ENCODE data around the gene CDK11B. TPM values are rescaled to one million over a fixed set of nuclear protein-coding genes. Genes with fewer than 3 reads are reported as not detected.

The CDK11B gene
- total and polyA plus RNA-seq, 2 experiments from 2014 or later, result 22.4 to 76.7 TPM

GRCh38 chr1:1666526-1666925 is 7.7 kb upstream of the CDK11B start (continued):
- TF ChIP-seq, protein P1, sequence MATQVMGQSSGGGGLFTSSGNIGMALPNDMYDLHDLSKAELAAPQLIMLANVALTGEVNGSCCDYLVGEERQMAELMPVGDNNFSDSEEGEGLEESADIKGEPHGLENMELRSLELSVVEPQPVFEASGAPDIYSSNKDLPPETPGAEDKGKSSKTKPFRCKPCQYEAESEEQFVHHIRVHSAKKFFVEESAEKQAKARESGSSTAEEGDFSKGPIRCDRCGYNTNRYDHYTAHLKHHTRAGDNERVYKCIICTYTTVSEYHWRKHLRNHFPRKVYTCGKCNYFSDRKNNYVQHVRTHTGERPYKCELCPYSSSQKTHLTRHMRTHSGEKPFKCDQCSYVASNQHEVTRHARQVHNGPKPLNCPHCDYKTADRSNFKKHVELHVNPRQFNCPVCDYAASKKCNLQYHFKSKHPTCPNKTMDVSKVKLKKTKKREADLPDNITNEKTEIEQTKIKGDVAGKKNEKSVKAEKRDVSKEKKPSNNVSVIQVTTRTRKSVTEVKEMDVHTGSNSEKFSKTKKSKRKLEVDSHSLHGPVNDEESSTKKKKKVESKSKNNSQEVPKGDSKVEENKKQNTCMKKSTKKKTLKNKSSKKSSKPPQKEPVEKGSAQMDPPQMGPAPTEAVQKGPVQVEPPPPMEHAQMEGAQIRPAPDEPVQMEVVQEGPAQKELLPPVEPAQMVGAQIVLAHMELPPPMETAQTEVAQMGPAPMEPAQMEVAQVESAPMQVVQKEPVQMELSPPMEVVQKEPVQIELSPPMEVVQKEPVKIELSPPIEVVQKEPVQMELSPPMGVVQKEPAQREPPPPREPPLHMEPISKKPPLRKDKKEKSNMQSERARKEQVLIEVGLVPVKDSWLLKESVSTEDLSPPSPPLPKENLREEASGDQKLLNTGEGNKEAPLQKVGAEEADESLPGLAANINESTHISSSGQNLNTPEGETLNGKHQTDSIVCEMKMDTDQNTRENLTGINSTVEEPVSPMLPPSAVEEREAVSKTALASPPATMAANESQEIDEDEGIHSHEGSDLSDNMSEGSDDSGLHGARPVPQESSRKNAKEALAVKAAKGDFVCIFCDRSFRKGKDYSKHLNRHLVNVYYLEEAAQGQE (IDR thresholded peaks at IDR 0.05; ENCODE audit: unreplicated experiment), result no peak
- TF ChIP-seq ETS1 (IDR thresholded peaks at IDR 0.05), result no peak
- TF ChIP-seq NANOG (IDR thresholded peaks at IDR 0.05; ENCODE audit: borderline replicate concordance), result no peak
- TF ChIP-seq POLR2AphosphoS5 (IDR thresholded peaks at IDR 0.05; ENCODE audit: low read depth), result no peak
- no peak for TF ChIP-seq EZH2phosphoT487 (IDR thresholded peaks at IDR 0.05; ENCODE audit: unreplicated experiment)

- H3K27me3 ChIP-seq (ENCODE audit: insufficient read depth), result no peaks in the 10 kb centered on the region
- Mint-ChIP-seq H3K27ac (no peak overlapping the region), H3K4me3 (no peak overlapping the region), H3K27me3 (ENCODE audit: insufficient read depth, low read depth, poor library complexity) (peaks cover 5% of the 10 kb centered on the region), H3K4me1 (no peaks in the 10 kb centered on the region), H3K9me3 (no peaks in the 10 kb centered on the region), H3K36me3 (ENCODE audit: low read depth) (peaks cover 29% of the 10 kb centered on the region)
- no peaks in the 10 kb centered on the region for H3K9me2 ChIP-seq (ENCODE audit: insufficient read depth)
- no peak overlapping the region for H3K4me3 ChIP-seq
- TF ChIP-seq POLR2AphosphoS5 (IDR thresholded peaks at IDR 0.05; ENCODE audit: low read depth) (no peak), CTCF (conservative IDR thresholded peaks at IDR 0.05; ENCODE audit: low read depth in 2 of 2) (peak; percentile 65 to 76)
- H3K36me3 ChIP-seq (ENCODE audit: insufficient read depth), result no peaks in the 10 kb centered on the region; the same call in 1 of the 2 replicates
- no peak overlapping the region for H3K27ac ChIP-seq (ENCODE audit: low read depth)
- no peaks in the 10 kb centered on the region for H3K4me1 ChIP-seq (ENCODE audit: insufficient read depth)
- no peaks in the 10 kb centered on the region for H3K79me2 ChIP-seq (replicated peaks; ENCODE audit: insufficient read depth)
- no peaks in the 10 kb centered on the region; the same call in 1 of the 2 replicates for H4K20me1 ChIP-seq (replicated peaks; ENCODE audit: insufficient read depth)
- no peaks in the 10 kb centered on the region for H3F3A ChIP-seq (replicated peaks; ENCODE audit: low read depth)
- no peak overlapping the region for H2AFZ ChIP-seq
- ATAC-seq (peak; percentile 92), DNase-seq (ENCODE audit: low spot score) (peak; percentile 47)
- no peak overlapping the region for H3K4me2 ChIP-seq
These were observed 7.0 kb upstream of the CDK11B start for GRCh38 chr1:1665815-1666251.
